ENCODE measurements around the gene PTPRK.

DNA sequence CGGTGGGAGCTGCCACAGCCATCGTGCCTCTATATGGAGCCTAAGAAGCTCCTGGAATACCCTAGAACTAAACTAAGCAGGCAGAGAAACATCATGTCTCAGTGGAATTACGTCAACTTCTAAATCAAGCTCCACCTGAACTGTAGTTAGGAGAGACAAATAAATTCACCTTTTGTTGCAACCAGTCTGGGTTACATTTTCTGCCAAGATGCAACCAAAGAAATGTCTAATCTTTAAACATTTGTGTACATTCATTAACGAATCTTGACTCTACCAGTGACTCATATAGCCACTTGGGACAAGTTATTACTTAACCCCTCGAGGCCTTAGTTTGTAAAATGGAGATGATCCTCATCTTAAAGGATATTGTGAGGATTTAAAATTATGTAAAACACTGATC is 8.9 kb downstream of the PTPRK start:
- no peak for TF ChIP-seq POLR2A (IDR thresholded peaks at IDR 0.05)
- TF ChIP-seq, protein P1, sequence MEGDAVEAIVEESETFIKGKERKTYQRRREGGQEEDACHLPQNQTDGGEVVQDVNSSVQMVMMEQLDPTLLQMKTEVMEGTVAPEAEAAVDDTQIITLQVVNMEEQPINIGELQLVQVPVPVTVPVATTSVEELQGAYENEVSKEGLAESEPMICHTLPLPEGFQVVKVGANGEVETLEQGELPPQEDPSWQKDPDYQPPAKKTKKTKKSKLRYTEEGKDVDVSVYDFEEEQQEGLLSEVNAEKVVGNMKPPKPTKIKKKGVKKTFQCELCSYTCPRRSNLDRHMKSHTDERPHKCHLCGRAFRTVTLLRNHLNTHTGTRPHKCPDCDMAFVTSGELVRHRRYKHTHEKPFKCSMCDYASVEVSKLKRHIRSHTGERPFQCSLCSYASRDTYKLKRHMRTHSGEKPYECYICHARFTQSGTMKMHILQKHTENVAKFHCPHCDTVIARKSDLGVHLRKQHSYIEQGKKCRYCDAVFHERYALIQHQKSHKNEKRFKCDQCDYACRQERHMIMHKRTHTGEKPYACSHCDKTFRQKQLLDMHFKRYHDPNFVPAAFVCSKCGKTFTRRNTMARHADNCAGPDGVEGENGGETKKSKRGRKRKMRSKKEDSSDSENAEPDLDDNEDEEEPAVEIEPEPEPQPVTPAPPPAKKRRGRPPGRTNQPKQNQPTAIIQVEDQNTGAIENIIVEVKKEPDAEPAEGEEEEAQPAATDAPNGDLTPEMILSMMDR (IDR thresholded peaks at IDR 0.05) = no peak
